MM.1S (cell line): ENCODE data around the gene DQX1.

ENCODE experiments used
- DNase-seq: peaks from one replicate; pipeline ENCODE4 v3.0.0-alpha.2; 2015
- H2AFZ ChIP-seq: fragments of 300-600 bp; sonication (generic); 2 replicates; pipeline ENCODE4 v1.6.0; 2016; ENCODE audit warnings: antibody characterized with exemption, low read length
- H3F3A ChIP-seq: fragments of 300-600 bp; sonication (generic); 2 replicates; pipeline ENCODE4 v1.6.1; 2016; ENCODE audit warnings: mild to moderate bottlenecking, antibody characterized with exemption, low read length, moderate library complexity, mixed read lengths; ENCODE audit not compliant: insufficient read depth
- H3K27ac ChIP-seq: fragments of 300-600 bp; sonication (generic); 2 replicates; pipeline ENCODE4 v1.5.1; 2016; ENCODE audit warnings: mild to moderate bottlenecking, low read length
- H3K27me3 ChIP-seq: fragments of 300-600 bp; sonication (generic); replicated peaks from 2 replicates; pipeline ENCODE4 v1.6.0; 2016; ENCODE audit warnings: low read length; ENCODE audit not compliant: insufficient read depth
- H3K36me3 ChIP-seq: fragments of 300-600 bp; sonication (generic); replicated peaks from 2 replicates; pipeline ENCODE4 v1.6.1; 2016; ENCODE audit warnings: mild to moderate bottlenecking, low read length, mixed read lengths; ENCODE audit not compliant: insufficient read depth
- H3K4me1 ChIP-seq: fragments of 300-600 bp; sonication (generic); 2 replicates; pipeline ENCODE4 v1.6.1; 2016; ENCODE audit warnings: low read length, mixed read lengths
- H3K4me2 ChIP-seq: fragments of 300-600 bp; sonication (generic); 2 replicates; pipeline ENCODE4 v1.6.0; 2016; ENCODE audit warnings: low read depth, low read length
- H3K4me3 ChIP-seq: fragments of 300-600 bp; sonication (generic); 2 replicates; pipeline ENCODE4 v1.5.1; 2016; ENCODE audit warnings: low read length, mixed read lengths
- H3K79me2 ChIP-seq: fragments of 300-600 bp; sonication (generic); 2 replicates; pipeline ENCODE4 v1.6.1; 2016; ENCODE audit warnings: mixed run types, low read length, mixed read lengths
- H3K9ac ChIP-seq: fragments of 300-600 bp; sonication (generic); 2 replicates; pipeline ENCODE4 v1.6.1; 2016; ENCODE audit warnings: low read length, mixed read lengths
- H3K9me2 ChIP-seq: fragments of 300-600 bp; sonication (generic); replicated peaks from 2 replicates; pipeline ENCODE4 v1.6.1; 2016; ENCODE audit warnings: mild to moderate bottlenecking, low read length, mixed read lengths; ENCODE audit not compliant: insufficient read depth
- H3K9me3 ChIP-seq: fragments of 300-600 bp; sonication (generic); replicated peaks from 2 replicates; pipeline ENCODE4 v1.6.1; 2016; ENCODE audit warnings: mild to moderate bottlenecking, low read length, mixed read lengths; ENCODE audit not compliant: insufficient read depth
- H4K20me1 ChIP-seq: fragments of 300-600 bp; sonication (generic); 2 replicates; pipeline ENCODE4 v1.6.1; 2016; ENCODE audit warnings: mild to moderate bottlenecking, low read length, moderate library complexity, mixed read lengths; ENCODE audit not compliant: insufficient read depth
- EZH2 ChIP-seq: fragments of 300-600 bp; sonication (generic); optimal IDR thresholded peaks from 2 replicates; pipeline ENCODE3; 2017; ENCODE audit warnings: low read depth, mild to moderate bottlenecking, antibody characterized with exemption, low read length, mixed read lengths
- EZH2phosphoT487 ChIP-seq: fragments of 300-600 bp; sonication (generic); IDR thresholded peaks from 2 replicates; pipeline ENCODE4 v1.6.1; 2018; ENCODE audit warnings: antibody characterized with exemption, low read length
- TF ChIP-seq, protein P1 (sequence below): fragments of 300-600 bp; sonication (generic); IDR thresholded peaks from 2 replicates; pipeline ENCODE4 v1.5.1; 2016; ENCODE audit warnings: antibody characterized with exemption, low read length, mixed read lengths

DQX1 gene

DNA sequence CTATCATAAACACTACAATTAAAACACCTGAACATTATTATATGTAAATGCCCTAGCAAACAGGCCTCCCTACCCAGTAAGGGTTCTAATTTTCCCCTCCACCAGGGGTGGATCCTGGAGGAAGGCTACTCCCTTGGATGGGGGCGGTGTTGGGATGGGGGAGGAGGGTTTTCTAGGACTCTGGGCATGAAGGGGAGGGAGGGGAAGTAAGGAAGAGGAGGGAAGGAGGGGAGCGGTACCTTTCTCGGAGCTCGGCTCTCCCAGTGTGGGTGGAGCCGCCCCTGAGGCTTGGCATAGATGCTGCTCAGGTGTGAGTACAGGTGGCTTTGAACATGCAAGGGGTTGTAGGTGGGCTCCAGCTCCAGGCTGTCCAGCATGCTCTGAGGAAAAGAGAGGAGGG, 33.9 kb upstream of the DQX1 start:
- TF ChIP-seq, protein P1, sequence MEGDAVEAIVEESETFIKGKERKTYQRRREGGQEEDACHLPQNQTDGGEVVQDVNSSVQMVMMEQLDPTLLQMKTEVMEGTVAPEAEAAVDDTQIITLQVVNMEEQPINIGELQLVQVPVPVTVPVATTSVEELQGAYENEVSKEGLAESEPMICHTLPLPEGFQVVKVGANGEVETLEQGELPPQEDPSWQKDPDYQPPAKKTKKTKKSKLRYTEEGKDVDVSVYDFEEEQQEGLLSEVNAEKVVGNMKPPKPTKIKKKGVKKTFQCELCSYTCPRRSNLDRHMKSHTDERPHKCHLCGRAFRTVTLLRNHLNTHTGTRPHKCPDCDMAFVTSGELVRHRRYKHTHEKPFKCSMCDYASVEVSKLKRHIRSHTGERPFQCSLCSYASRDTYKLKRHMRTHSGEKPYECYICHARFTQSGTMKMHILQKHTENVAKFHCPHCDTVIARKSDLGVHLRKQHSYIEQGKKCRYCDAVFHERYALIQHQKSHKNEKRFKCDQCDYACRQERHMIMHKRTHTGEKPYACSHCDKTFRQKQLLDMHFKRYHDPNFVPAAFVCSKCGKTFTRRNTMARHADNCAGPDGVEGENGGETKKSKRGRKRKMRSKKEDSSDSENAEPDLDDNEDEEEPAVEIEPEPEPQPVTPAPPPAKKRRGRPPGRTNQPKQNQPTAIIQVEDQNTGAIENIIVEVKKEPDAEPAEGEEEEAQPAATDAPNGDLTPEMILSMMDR: no peak
- TF ChIP-seq EZH2 (no peak), EZH2phosphoT487 (no peak)
- 0 out of 2 replicates have a peak, but pooled peaks cover 2% of the 10 kb centered on the region for H3K36me3 ChIP-seq

DNA sequence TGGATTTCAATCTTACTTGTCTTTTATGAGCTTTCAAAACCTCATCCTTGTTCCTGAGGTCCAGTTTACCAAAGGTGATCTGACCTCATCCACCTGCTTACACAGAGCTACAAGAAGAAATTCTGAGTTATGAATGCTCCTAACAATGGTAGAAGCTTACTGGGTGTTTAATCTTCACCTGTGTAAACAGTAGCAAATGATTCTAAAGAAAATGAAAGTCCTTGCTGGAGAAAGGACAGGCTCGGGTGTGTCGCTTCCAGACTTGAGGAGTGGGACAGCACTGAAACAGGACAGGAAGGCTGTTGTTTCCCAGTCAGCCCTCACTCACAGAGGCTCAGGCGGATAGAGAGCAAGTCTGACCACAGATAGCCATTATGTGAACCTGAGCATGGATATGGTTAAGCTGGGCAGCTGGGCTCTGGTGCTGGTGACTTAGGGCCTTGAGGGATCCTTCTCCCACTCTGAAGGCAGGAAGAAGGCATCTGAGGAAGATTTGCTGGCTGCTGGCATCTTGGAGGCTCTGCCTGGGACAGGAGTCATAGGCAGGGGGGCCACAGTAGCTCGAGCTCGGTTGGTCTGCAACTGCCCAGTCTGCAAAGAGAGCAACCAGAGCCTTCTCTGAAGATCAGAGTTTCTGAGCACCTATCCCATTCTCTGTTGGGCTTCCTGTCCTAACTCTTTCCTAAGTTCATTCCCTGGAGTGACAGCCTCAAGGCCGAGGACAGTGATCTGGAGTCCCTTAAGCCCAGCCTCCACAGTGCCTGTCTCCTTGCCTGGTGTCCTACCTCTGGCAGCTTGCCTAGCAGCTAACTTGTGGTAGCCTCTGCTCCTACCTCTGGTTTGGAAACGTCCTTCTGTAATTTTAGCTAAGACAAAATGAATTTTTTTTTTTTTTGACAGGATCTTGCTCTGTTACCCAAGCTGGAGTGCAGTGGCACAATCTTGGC, 32.5 kb upstream of the DQX1 start:
- Histone ChIP-seq H3K9ac (no peak overlapping the region), H3K27me3 (no peaks in the 10 kb centered on the region; the same call in 1 of the 2 replicates), H3K9me2 (no peaks in the 10 kb centered on the region), H3K4me3 (no peak overlapping the region), H3K9me3 (no peaks in the 10 kb centered on the region), H2AFZ (no peak overlapping the region), H3K4me1 (peaks cover 2% of the 10 kb centered on the region; the same call in 1 of the 2 replicates), H3F3A (no peaks in the 10 kb centered on the region), H3K27ac (no peak overlapping the region), H3K4me2 (no peak overlapping the region), H3K79me2 (peaks cover 9% of the 10 kb centered on the region; the same call in 1 of the 2 replicates), H3K36me3 (0 out of 2 replicates have a peak, but pooled peaks cover 2% of the 10 kb centered on the region), H4K20me1 (no peaks in the 10 kb centered on the region)
- TF ChIP-seq EZH2 (no peak), EZH2phosphoT487 (no peak)
- TF ChIP-seq, protein P1: no peak
- DNase-seq: no peak

More for the DNA sequence above, 33.9 kb upstream of the DQX1 start:
- Histone ChIP-seq H3K9me2 (no peaks in the 10 kb centered on the region), H3K4me3 (no peak overlapping the region), H3K27ac (no peak overlapping the region), H3K27me3 (no peaks in the 10 kb centered on the region; the same call in 1 of the 2 replicates), H3K4me2 (no peak overlapping the region), H4K20me1 (no peaks in the 10 kb centered on the region), H3K9me3 (no peaks in the 10 kb centered on the region), H2AFZ (no peak overlapping the region), H3F3A (no peaks in the 10 kb centered on the region), H3K79me2 (peaks cover 7% of the 10 kb centered on the region; the same call in 1 of the 2 replicates), H3K4me1 (no peaks in the 10 kb centered on the region), H3K9ac (no peak overlapping the region)
- no peak for DNase-seq

DNA sequence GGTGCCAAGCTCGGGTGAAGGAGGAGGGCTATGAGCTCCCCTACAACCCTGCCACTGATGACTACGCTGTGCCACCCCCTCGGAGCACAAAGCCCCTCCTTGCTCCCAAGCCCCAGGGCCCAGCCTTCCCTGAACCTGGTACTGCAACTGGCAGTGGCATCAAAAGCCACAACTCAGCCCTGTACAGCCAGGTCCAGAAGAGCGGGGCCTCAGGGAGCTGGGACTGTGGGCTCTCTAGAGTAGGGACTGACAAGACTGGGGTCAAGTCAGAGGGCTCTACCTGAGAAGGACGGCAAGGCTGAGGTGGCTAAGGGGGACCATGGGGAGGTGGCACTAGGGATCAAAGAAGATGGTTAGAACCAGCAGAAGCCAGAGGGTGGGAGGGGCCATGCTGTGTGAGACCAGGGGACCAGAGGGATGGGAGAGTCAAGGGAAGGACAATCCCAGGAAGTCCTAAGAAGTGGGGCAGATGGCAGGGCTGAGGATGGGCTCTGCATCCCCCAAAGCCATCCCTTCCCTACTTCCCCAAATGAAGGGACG, 30.9 kb upstream of the DQX1 start:
- TF ChIP-seq EZH2phosphoT487: no peak
- TF ChIP-seq EZH2: no peak
- TF ChIP-seq, protein P1: no peak
- DNase-seq: no peak
- no peak overlapping the region for H3K9ac ChIP-seq
- H2AFZ ChIP-seq: no peak overlapping the region
- no peak overlapping the region for H3K4me2 ChIP-seq
- H3K27ac ChIP-seq: no peak overlapping the region
- H3K36me3 ChIP-seq: 0 out of 2 replicates have a peak, but pooled peaks cover 2% of the 10 kb centered on the region
- H4K20me1 ChIP-seq: no peaks in the 10 kb centered on the region
- no peaks in the 10 kb centered on the region for H3F3A ChIP-seq
- peaks cover 9% of the 10 kb centered on the region; the same call in 1 of the 2 replicates for H3K79me2 ChIP-seq
- H3K4me1 ChIP-seq: peaks cover 3% of the 10 kb centered on the region; the same call in 1 of the 2 replicates
- H3K4me3 ChIP-seq: no peak overlapping the region
- no peaks in the 10 kb centered on the region for H3K9me3 ChIP-seq
- H3K9me2 ChIP-seq: no peaks in the 10 kb centered on the region
- H3K27me3 ChIP-seq: no peaks in the 10 kb centered on the region; the same call in 1 of the 2 replicates
